ENCODE data around the gene WDR7.

The WDR7 gene

DNA sequence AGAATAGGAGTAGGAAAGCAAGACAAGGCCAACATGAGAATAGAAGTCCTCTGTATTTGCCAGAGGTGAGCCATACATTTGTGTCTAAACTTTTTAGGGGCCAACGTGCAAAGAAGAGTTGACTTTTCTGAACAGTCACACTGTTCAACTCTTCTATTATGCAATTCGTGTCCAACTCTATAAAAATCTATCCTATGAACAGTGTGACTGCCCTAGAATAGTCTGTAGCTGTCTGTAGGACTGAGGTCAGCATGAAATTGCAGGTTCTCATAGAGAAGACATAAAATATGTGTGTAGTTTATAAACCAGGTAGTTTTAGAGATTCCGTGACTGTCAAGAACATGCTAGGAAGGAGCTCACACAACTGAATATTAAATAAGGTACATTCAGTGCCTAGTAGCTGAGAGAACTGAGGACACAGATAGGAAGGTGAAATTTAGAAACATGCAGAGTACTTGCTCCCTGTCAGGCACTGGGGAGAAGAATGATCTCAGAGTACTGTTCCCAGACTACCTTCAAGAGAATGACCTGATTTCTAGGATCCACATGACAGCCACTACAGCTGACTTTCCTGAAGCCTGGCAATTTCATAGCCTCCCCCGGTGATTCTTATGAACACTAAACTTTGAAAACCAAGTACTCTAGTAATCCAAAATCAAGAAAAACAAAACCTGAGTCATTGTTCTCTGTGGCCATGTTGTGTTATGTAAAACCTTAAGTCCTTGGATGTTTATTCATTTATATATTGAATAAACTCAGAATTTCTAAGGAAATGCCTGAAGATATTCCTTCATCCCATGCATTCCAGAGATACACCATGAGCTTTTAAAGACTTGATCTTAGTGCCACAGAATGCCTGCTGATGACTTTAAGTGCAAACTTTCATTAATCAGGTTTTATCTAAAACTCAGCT lies 294.3 kb downstream of the WDR7 start:
- TF ChIP-seq, protein P1, sequence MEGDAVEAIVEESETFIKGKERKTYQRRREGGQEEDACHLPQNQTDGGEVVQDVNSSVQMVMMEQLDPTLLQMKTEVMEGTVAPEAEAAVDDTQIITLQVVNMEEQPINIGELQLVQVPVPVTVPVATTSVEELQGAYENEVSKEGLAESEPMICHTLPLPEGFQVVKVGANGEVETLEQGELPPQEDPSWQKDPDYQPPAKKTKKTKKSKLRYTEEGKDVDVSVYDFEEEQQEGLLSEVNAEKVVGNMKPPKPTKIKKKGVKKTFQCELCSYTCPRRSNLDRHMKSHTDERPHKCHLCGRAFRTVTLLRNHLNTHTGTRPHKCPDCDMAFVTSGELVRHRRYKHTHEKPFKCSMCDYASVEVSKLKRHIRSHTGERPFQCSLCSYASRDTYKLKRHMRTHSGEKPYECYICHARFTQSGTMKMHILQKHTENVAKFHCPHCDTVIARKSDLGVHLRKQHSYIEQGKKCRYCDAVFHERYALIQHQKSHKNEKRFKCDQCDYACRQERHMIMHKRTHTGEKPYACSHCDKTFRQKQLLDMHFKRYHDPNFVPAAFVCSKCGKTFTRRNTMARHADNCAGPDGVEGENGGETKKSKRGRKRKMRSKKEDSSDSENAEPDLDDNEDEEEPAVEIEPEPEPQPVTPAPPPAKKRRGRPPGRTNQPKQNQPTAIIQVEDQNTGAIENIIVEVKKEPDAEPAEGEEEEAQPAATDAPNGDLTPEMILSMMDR (IDR thresholded peaks at IDR 0.05; ENCODE audit: insufficient read depth, low read depth, low read length, missing control alignments) = no peak
- H3K4me3 ChIP-seq (ENCODE audit: low read depth, low read length) = no peak overlapping the region
- DNase-seq (ENCODE audit: low read depth) = no peak

DNA sequence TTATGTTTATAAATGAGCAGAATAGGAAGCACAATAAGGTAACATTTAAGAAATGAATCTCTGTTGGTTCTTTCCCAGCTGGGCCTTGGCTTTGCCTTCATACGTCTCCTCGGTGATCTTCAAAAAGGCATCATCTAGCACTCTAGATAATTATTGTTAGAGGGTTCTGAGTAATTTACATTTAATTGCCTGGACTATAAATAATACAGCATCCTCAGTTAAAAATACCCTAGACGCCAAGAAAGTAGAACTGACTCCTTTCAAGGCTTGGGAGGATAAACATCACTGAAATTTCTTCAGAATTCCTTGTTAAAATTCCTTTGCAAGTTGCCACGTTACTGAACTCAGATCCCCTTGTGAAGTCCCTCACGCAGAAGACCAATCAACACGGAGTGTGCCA lies 296.1 kb downstream of the WDR7 start:
- no peak for DNase-seq (ENCODE audit: low read depth)
- TF ChIP-seq, protein P1 (IDR thresholded peaks at IDR 0.05; ENCODE audit: insufficient read depth, low read depth, low read length, missing control alignments) = no peak
- H3K4me3 ChIP-seq (ENCODE audit: low read depth, low read length) = no peak overlapping the region

DNA sequence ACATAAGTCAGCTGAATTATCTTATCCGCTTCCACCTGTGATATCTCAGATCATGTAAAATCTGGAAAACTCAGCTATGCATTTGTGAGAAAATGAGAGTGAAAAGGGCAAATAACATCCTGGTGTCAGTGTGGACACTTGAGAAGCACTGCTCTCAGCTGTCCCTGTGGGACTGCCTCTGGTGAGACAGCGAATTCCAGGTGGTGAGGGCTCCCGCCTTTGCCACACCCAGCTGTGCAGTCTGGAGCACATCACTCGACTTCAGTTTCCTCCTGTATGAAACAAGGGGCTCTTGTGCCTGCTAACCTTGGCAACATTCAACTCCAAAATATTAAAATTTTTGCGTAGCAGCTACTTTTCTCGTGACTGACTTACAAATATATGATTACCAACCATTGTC lies 300.9 kb downstream of the WDR7 start:
- H3K4me3 ChIP-seq (ENCODE audit: low read depth, low read length) = no peak overlapping the region
- TF ChIP-seq, protein P1 (IDR thresholded peaks at IDR 0.05; ENCODE audit: insufficient read depth, low read depth, low read length, missing control alignments) = no peak
- no peak for DNase-seq (ENCODE audit: low read depth)

DNA sequence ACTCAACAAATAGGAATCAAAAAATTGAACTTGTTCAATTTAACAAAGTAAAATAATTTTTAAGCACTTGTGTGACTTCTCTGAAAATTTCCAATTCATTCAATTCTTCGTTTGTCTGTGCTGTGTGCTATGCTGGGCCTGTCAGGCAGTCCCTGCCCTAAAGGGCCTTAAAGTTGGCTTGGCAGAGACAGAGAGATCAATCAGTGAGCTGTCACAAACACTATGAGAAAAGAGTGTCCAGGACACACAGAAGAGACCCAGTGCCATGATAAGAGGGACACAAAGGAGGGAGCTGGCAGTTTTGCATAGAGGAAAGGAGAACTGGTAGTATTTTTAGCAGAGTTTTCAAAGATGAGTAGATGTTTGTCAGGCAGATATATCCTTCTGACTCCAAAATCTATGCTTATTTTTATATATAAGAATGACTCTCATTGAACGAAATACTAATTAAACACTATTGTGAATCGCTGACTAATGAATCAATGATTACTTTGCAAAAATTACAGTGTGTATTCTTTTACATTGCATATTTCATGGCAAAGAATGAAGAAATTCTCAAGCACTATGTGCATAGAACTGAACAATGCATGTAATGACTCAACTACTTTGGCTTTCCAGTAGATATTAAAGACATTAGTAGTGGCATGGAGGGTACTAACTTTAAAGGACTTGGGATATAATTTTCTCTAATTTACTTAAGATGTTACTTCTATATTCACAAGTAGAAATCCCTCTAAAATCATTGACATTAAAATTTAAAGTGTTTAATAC lies 302.5 kb downstream of the WDR7 start:
- no peak overlapping the region for H3K4me3 ChIP-seq (ENCODE audit: low read depth, low read length)
- TF ChIP-seq, protein P1 (IDR thresholded peaks at IDR 0.05; ENCODE audit: insufficient read depth, low read depth, low read length, missing control alignments) = no peak
- no peak for DNase-seq (ENCODE audit: low read depth)

DNA sequence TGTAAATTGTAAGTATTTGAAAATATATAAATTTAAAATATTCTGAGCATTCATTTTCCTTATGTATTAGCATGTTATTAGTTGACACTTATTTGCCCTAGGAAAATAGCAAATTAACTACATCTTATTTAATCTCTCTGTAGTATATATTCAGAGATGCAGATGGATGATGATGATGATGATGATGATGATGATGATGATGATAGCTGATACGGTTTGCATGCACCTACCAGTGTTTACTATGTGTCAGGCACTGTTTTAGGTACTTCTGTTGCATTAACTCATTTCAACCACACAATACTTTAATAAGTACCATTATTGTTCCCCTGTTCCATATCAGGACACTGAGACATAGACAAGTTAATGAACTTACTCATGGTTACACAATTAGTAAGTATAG lies 304.3 kb downstream of the WDR7 start:
- TF ChIP-seq, protein P1 (IDR thresholded peaks at IDR 0.05; ENCODE audit: insufficient read depth, low read depth, low read length, missing control alignments) = no peak
- no peak overlapping the region for H3K4me3 ChIP-seq (ENCODE audit: low read depth, low read length)
- DNase-seq (ENCODE audit: low read depth) = no peak

DNA sequence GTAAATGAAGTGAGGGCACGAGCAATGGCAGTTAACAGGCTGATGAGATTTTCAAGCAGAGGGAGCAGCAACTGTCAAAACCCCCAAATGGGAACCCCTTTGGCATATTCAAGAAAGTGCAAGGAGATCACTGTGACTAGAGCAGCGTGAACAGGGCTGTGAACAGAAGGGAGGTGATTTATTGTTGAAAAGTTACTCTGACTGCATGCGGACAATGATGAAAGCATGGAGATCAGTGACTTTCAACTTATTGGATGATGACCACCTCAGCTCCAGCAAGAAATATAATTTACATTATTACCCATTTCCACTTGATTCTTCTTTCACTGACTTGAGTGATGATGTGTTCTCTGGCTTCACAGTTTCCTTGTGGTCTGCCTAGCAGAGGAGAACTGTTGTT lies 308.0 kb downstream of the WDR7 start:
- no peak for DNase-seq (ENCODE audit: low read depth)
- TF ChIP-seq, protein P1 (IDR thresholded peaks at IDR 0.05; ENCODE audit: insufficient read depth, low read depth, low read length, missing control alignments) = no peak
- H3K4me3 ChIP-seq (ENCODE audit: low read depth, low read length) = no peak overlapping the region
